WERI-Rb-1 (cell line): ENCODE measurements around the gene SUSD4.

Source experiments
- DNase-seq: peaks from one replicate; pipeline ENCODE4 v3.0.0-alpha.2; 2020
- H3K27ac ChIP-seq: fragments of 250-450 bp; sonication (Bioruptor Pico); 2 replicates; pipeline ENCODE4 v1.5.1; 2020; ENCODE audit warnings: mild to moderate bottlenecking, moderate library complexity
- H3K27me3 ChIP-seq: fragments of 250-450 bp; sonication (Bioruptor Pico); 2 replicates; pipeline ENCODE4 v1.5.1; 2021; ENCODE audit warnings: mild to moderate bottlenecking, low read depth, moderate library complexity; ENCODE audit not compliant: insufficient read depth, severe bottlenecking
- H3K36me3 ChIP-seq: fragments of 250-450 bp; sonication (Bioruptor Pico); 2 replicates; pipeline ENCODE4 v1.5.1; 2020; ENCODE audit warnings: mild to moderate bottlenecking, moderate library complexity
- H3K4me3 ChIP-seq: 2 replicates; pipeline ENCODE4 v1.5.1; 2011; ENCODE audit warnings: low read depth, mild to moderate bottlenecking, control low read depth, low read length
- H3K9me3 ChIP-seq: fragments of 250-450 bp; sonication (Bioruptor Pico); 2 replicates; pipeline ENCODE4 v1.5.1; 2021; ENCODE audit warnings: mild to moderate bottlenecking, moderate library complexity; ENCODE audit not compliant: severe bottlenecking
- CTCF ChIP-seq: IDR thresholded peaks from 2 replicates; pipeline ENCODE4 v1.5.1; 2011; ENCODE audit warnings: low read depth, mild to moderate bottlenecking, control low read depth, inconsistent platforms, low read length

SUSD4 gene

GRCh38 chr1:223316082-223316481 is 47.9 kb downstream of the SUSD4 start:
- Histone ChIP-seq H3K4me3 (no peak overlapping the region), H3K27me3 (no peaks in the 10 kb centered on the region), H3K9me3 (no peaks in the 10 kb centered on the region), H3K36me3 (no peaks in the 10 kb centered on the region), H3K27ac (no peak overlapping the region)
- DNase-seq, result no peak
- no peak for TF ChIP-seq CTCF

GRCh38 chr1:223315665-223316064 is 48.3 kb downstream of the SUSD4 start:
- Histone ChIP-seq H3K27ac (no peak overlapping the region), H3K27me3 (no peaks in the 10 kb centered on the region), H3K9me3 (no peaks in the 10 kb centered on the region), H3K36me3 (no peaks in the 10 kb centered on the region), H3K4me3 (no peak overlapping the region)
- TF ChIP-seq CTCF, result no peak
- no peak for DNase-seq

- TF ChIP-seq CTCF, result no peak
- no peak for DNase-seq
- Histone ChIP-seq H3K4me3 (no peak overlapping the region), H3K9me3 (no peaks in the 10 kb centered on the region), H3K27me3 (no peaks in the 10 kb centered on the region), H3K27ac (no peak overlapping the region), H3K36me3 (no peaks in the 10 kb centered on the region)
Measured at GRCh38 chr1:223313415-223313754, 50.6 kb downstream of the SUSD4 start.

GRCh38 chr1:223312705-223313414 is 51.1 kb downstream of the SUSD4 start:
- TF ChIP-seq CTCF, result no peak
- H3K27ac ChIP-seq, result no peak overlapping the region
- H3K4me3 ChIP-seq, result no peak overlapping the region
- no peaks in the 10 kb centered on the region for H3K36me3 ChIP-seq
- H3K27me3 ChIP-seq, result no peaks in the 10 kb centered on the region
- DNase-seq, result no peak
- no peaks in the 10 kb centered on the region for H3K9me3 ChIP-seq

GRCh38 chr1:223312273-223312672 is 51.7 kb downstream of the SUSD4 start:
- H3K4me3 ChIP-seq, result no peak overlapping the region
- H3K27me3 ChIP-seq, result no peaks in the 10 kb centered on the region
- no peak overlapping the region for H3K27ac ChIP-seq
- no peak for TF ChIP-seq CTCF
- DNase-seq, result no peak
- H3K9me3 ChIP-seq, result no peaks in the 10 kb centered on the region
- no peaks in the 10 kb centered on the region for H3K36me3 ChIP-seq

- H3K27ac ChIP-seq, result no peak overlapping the region
- no peak for TF ChIP-seq CTCF
Measured at GRCh38 chr1:223311826-223312225, 52.1 kb downstream of the SUSD4 start.

More at GRCh38 chr1:223311826-223312225, 52.1 kb downstream of the SUSD4 start:
- Histone ChIP-seq H3K4me3 (no peak overlapping the region), H3K27me3 (no peaks in the 10 kb centered on the region), H3K9me3 (no peaks in the 10 kb centered on the region), H3K36me3 (no peaks in the 10 kb centered on the region)
- DNase-seq, result no peak
